Measurements from ENCODE around the gene TPST2. TPM values are rescaled to one million over a fixed set of nuclear protein-coding genes. Genes with fewer than 3 reads are reported as not detected.
"Not testable (repeated sequence)": the region's sequence is repeated elsewhere in the genome, so short reads cannot be mapped to it uniquely, and the experiment has no call there.

The TPST2 gene
- total RNA-seq, 1 experiment from 2014 or later = 8.2 TPM

DNA sequence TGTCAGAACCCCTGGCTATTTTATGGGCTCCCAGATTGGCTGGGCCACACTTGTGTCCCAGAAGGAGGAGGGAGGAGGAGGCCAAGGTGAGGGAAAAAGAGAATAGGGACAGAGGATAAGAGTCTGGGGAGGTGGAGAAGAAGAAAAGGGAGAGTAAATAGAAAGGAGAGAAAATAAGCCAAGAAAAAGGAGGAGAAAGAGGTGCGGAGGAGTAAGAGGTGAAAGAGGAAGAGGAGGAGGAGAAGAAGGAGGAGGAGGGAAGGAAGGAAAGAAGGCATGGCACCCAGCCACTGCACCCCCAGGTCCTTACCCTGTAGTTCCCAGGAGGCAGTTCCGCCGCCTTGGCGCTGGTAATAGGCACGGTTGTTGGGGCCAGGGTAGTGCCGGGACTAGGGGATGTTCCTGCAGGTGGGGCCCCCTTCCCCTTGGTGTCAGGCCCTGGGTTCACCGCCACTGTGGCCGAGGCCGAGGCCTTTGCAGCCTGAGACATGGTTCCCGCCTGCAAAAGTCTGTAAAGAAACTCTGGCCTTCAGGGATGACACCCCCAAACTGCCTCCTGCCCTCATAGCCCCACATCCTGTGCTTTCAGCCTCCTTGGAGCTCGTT, 26.0 kb upstream of the TPST2 start:
- H3K4me1 ChIP-seq (ENCODE audit: insufficient read depth, low read length, poor library complexity, severe bottlenecking) = no peaks in the 10 kb centered on the region
- POLR2A ChIA-PET (ENCODE audit: low non-redundant PET) = no interaction called here
- intact Hi-C loops (cut with micrococcal nuclease; ENCODE audit: unreplicated experiment) = no loop called here
- no peaks in the 10 kb centered on the region for H3K36me3 ChIP-seq (ENCODE audit: insufficient read depth, low read length, poor library complexity, severe bottlenecking)
- H3K9me3 ChIP-seq (ENCODE audit: low read depth, low read length, poor library complexity, severe bottlenecking) = no peaks in the 10 kb centered on the region
- no peak overlapping the region for H3K27ac ChIP-seq (ENCODE audit: low read depth, low read length, poor library complexity, severe bottlenecking)
- TF ChIP-seq, protein P1, sequence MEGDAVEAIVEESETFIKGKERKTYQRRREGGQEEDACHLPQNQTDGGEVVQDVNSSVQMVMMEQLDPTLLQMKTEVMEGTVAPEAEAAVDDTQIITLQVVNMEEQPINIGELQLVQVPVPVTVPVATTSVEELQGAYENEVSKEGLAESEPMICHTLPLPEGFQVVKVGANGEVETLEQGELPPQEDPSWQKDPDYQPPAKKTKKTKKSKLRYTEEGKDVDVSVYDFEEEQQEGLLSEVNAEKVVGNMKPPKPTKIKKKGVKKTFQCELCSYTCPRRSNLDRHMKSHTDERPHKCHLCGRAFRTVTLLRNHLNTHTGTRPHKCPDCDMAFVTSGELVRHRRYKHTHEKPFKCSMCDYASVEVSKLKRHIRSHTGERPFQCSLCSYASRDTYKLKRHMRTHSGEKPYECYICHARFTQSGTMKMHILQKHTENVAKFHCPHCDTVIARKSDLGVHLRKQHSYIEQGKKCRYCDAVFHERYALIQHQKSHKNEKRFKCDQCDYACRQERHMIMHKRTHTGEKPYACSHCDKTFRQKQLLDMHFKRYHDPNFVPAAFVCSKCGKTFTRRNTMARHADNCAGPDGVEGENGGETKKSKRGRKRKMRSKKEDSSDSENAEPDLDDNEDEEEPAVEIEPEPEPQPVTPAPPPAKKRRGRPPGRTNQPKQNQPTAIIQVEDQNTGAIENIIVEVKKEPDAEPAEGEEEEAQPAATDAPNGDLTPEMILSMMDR (conservative IDR thresholded peaks at IDR 0.05; ENCODE audit: low read depth, low read length) = no peak
- no peak for TF ChIP-seq EZH2 (IDR thresholded peaks at IDR 0.05; ENCODE audit: borderline replicate concordance, low read depth, low read length, poor library complexity, severe bottlenecking)
- no TSS peak for BruUV-seq (replicated peaks)
- CTCF ChIA-PET = no interaction called here
- no peaks in the 10 kb centered on the region for H3K27me3 ChIP-seq (replicated peaks; ENCODE audit: insufficient read depth, low read depth, low read length, poor library complexity)
- DNase-seq (ENCODE audit: low spot score) = no peak
- H3K4me3 ChIP-seq (ENCODE audit: low read depth, low read length, poor library complexity, severe bottlenecking) = no peak overlapping the region

DNA sequence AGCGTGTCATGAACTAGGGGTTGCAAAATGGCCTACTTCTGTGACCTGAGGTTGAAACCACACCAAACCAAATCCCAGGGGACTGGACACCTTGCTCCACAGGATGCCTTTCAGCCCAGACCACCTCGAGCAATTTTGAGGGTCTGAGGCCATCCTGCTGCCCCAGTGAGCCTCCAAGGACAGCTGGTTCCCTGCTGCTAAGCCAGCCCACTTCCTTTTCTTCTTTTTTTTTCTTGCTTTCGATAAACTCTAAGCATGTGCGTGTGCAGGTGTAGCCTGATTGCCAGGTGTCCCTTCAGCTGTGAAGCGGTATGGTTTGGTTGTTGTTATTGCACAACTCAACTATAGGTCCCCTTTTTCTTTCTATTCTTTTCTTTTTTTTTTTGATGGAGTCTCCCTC, 25.2 kb upstream of the TPST2 start:
- H3K4me3 ChIP-seq (ENCODE audit: low read depth, low read length, poor library complexity, severe bottlenecking) = no peak overlapping the region
- no peak for DNase-seq (ENCODE audit: low spot score)
- H3K27me3 ChIP-seq (replicated peaks; ENCODE audit: insufficient read depth, low read depth, low read length, poor library complexity) = no peaks in the 10 kb centered on the region
- POLR2A ChIA-PET (ENCODE audit: low non-redundant PET) = no interaction called here
- TF ChIP-seq EZH2 (IDR thresholded peaks at IDR 0.05; ENCODE audit: borderline replicate concordance, low read depth, low read length, poor library complexity, severe bottlenecking) = no peak
- TF ChIP-seq, protein P1 (conservative IDR thresholded peaks at IDR 0.05; ENCODE audit: low read depth, low read length) = no peak
- H3K4me1 ChIP-seq (ENCODE audit: insufficient read depth, low read length, poor library complexity, severe bottlenecking) = no peaks in the 10 kb centered on the region
- H3K27ac ChIP-seq (ENCODE audit: low read depth, low read length, poor library complexity, severe bottlenecking) = no peak overlapping the region
- CTCF ChIA-PET = no interaction called here
- intact Hi-C loops (cut with micrococcal nuclease; ENCODE audit: unreplicated experiment) = no loop called here
- H3K36me3 ChIP-seq (ENCODE audit: insufficient read depth, low read length, poor library complexity, severe bottlenecking) = no peaks in the 10 kb centered on the region
- H3K9me3 ChIP-seq (ENCODE audit: low read depth, low read length, poor library complexity, severe bottlenecking) = no peaks in the 10 kb centered on the region
- no TSS peak for BruUV-seq (replicated peaks)

DNA sequence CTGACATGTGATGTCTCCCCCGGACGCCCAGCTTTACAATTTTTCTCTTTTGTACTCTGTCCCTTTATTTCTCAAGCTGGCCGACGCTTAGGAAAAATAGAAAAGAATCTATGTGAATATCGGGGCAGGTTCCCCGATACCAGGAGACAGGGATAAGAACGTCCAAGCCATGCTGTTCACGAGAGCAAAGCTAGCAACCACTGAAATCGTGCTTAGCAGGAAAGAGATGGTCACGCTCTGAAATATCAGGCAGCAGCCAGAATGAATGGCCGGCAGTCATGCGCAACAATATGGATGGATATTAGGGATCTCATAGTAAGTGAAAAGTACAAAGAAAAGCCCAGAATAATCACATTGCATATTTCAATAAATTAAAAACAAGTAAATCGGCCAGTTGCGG, 24.4 kb upstream of the TPST2 start:
- DNase-seq (ENCODE audit: low spot score) = no peak
- H3K4me3 ChIP-seq (ENCODE audit: low read depth, low read length, poor library complexity, severe bottlenecking) = no peak overlapping the region
- no TSS peak for BruUV-seq (replicated peaks)
- POLR2A ChIA-PET (ENCODE audit: low non-redundant PET) = no interaction called here
- no peaks in the 10 kb centered on the region for H3K4me1 ChIP-seq (ENCODE audit: insufficient read depth, low read length, poor library complexity, severe bottlenecking)
- no peaks in the 10 kb centered on the region for H3K9me3 ChIP-seq (ENCODE audit: low read depth, low read length, poor library complexity, severe bottlenecking)
- H3K27ac ChIP-seq (ENCODE audit: low read depth, low read length, poor library complexity, severe bottlenecking) = no peak overlapping the region
- H3K27me3 ChIP-seq (replicated peaks; ENCODE audit: insufficient read depth, low read depth, low read length, poor library complexity) = no peaks in the 10 kb centered on the region
- TF ChIP-seq, protein P1 (conservative IDR thresholded peaks at IDR 0.05; ENCODE audit: low read depth, low read length) = no peak
- TF ChIP-seq EZH2 (IDR thresholded peaks at IDR 0.05; ENCODE audit: borderline replicate concordance, low read depth, low read length, poor library complexity, severe bottlenecking) = no peak
- CTCF ChIA-PET = no interaction called here
- no peaks in the 10 kb centered on the region for H3K36me3 ChIP-seq (ENCODE audit: insufficient read depth, low read length, poor library complexity, severe bottlenecking)
- intact Hi-C loops (cut with micrococcal nuclease; ENCODE audit: unreplicated experiment) = no loop called here

DNA sequence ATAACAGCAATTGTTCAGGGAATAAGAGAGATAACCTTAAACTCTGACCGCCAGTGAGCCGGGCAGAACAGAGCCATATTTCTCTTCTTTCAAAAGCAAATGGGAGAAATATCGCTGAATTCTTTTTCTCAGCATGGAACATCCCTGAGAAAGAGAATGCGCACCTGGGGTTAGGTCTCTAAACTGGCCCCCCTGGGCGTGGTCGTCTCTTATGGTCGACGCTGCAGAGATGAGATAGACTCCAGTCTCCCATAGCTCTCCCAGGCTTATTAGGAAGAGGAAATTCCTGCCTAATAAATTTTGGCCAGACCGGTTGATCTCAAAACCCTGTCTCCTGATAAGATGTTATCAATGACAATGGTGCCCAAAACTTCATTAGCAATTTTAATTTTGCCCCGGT, 23.8 kb upstream of the TPST2 start:
- H3K4me3 ChIP-seq (ENCODE audit: low read depth, low read length, poor library complexity, severe bottlenecking); POLR2A ChIA-PET (ENCODE audit: low non-redundant PET); H3K36me3 ChIP-seq (ENCODE audit: insufficient read depth, low read length, poor library complexity, severe bottlenecking); intact Hi-C loops (cut with micrococcal nuclease; ENCODE audit: unreplicated experiment); H3K27me3 ChIP-seq (replicated peaks; ENCODE audit: insufficient read depth, low read depth, low read length, poor library complexity); BruUV-seq (replicated peaks); H3K9me3 ChIP-seq (ENCODE audit: low read depth, low read length, poor library complexity, severe bottlenecking); H3K4me1 ChIP-seq (ENCODE audit: insufficient read depth, low read length, poor library complexity, severe bottlenecking); DNase-seq (ENCODE audit: low spot score); CTCF ChIA-PET; H3K27ac ChIP-seq (ENCODE audit: low read depth, low read length, poor library complexity, severe bottlenecking): not testable (repeated sequence)

Data from A673 (cell line).